Neuronal stem cell (in vitro differentiated cells): ENCODE data around the gene PNPLA1.

ENCODE experiments used
- DNase-seq: peaks from one replicate; pipeline ENCODE4 v3.0.0-alpha.2; 2013; ENCODE audit warnings: low spot score
- H2AFZ ChIP-seq: one replicate; pipeline ENCODE4 v1.6.1; 2013; ENCODE audit warnings: mild to moderate bottlenecking, low read length, inconsistent platforms
- H2AK5ac ChIP-seq: 2 replicates; pipeline ENCODE4 v1.6.1; 2013; ENCODE audit warnings: low read depth, mild to moderate bottlenecking, inconsistent platforms, low read length, moderate library complexity, mixed read lengths
- H2BK120ac ChIP-seq: 2 replicates; pipeline ENCODE4 v1.6.1; 2013; ENCODE audit warnings: low read depth, mild to moderate bottlenecking, inconsistent platforms, low read length, moderate library complexity, mixed read lengths
- H2BK12ac ChIP-seq: one replicate; pipeline ENCODE4 v1.6.1; 2013; ENCODE audit warnings: low read length, inconsistent platforms
- H2BK15ac ChIP-seq: 2 replicates; pipeline ENCODE4 v1.6.1; 2013; ENCODE audit warnings: mild to moderate bottlenecking, low read length, inconsistent platforms, mixed read lengths
- H2BK5ac ChIP-seq: one replicate; pipeline ENCODE4 v1.6.1; 2013; ENCODE audit warnings: inconsistent platforms, mild to moderate bottlenecking, low read length, moderate library complexity
- H3K14ac ChIP-seq: one replicate; pipeline ENCODE4 v1.6.1; 2013; ENCODE audit warnings: low read length, inconsistent platforms
- H3K18ac ChIP-seq: 2 replicates; pipeline ENCODE4 v1.6.1; 2013; ENCODE audit warnings: low read length, inconsistent platforms
- H3K23ac ChIP-seq: 2 replicates; pipeline ENCODE4 v1.6.1; 2013; ENCODE audit warnings: low read depth, mild to moderate bottlenecking, mixed read lengths, low read length, inconsistent platforms; ENCODE audit not compliant: poor library complexity
- H3K27ac ChIP-seq: replicated peaks from 3 replicates; pipeline ENCODE4 v1.5.1; 2013; ENCODE audit warnings: low read length, inconsistent platforms
- H3K27me3 ChIP-seq, 3 experiments: 2 replicates each; pipeline ENCODE4 v1.6.1; 2013; ENCODE audit warnings: low read length in 3 of 3, mild to moderate bottlenecking in 2 of 3, inconsistent platforms in 1 of 3, low read depth in 1 of 3, mixed read lengths in 1 of 3, moderate library complexity in 1 of 3; ENCODE audit not compliant: control insufficient read depth in 3 of 3, insufficient read depth in 3 of 3
- H3K36me3 ChIP-seq, 2 donors: replicated peaks in 1 of 2; 2 replicates each; pipeline ENCODE4 v1.6.1; 2013; ENCODE audit warnings: low read length in 2 of 2; ENCODE audit not compliant: control insufficient read depth in 2 of 2, insufficient read depth in 2 of 2
- H3K4ac ChIP-seq: 2 replicates; pipeline ENCODE4 v1.6.1; 2013; ENCODE audit warnings: inconsistent platforms, mild to moderate bottlenecking, low read length, moderate library complexity
- H3K4me1 ChIP-seq, 2 donors: 1 replicate in 1 of 2; 2 replicates in 1 of 2; pipeline ENCODE4 v1.6.1; 2013; ENCODE audit warnings: low read length in 2 of 2, low read depth in 1 of 2; ENCODE audit not compliant: control insufficient read depth in 2 of 2, insufficient read depth in 1 of 2
- H3K4me2 ChIP-seq: one replicate; pipeline ENCODE4 v1.6.1; 2013; ENCODE audit warnings: mild to moderate bottlenecking, low read length, inconsistent platforms; ENCODE audit not compliant: insufficient read depth, poor library complexity, severe bottlenecking
- H3K4me3 ChIP-seq, 2 donors: 2 replicates each; pipeline ENCODE4 v1.5.1; 2013; ENCODE audit warnings: low read length in 2 of 2, mild to moderate bottlenecking in 2 of 2, inconsistent platforms in 1 of 2, moderate library complexity in 1 of 2
- H3K79me1 ChIP-seq: one replicate; pipeline ENCODE4 v1.6.1; 2013; ENCODE audit warnings: low read depth, mild to moderate bottlenecking, inconsistent platforms, low read length, moderate library complexity
- H3K9ac ChIP-seq: one replicate; pipeline ENCODE4 v1.6.1; 2013; ENCODE audit warnings: mild to moderate bottlenecking, low read depth, low read length, inconsistent platforms; ENCODE audit not compliant: poor library complexity
- H3K9me3 ChIP-seq, 2 donors: replicated peaks in 1 of 2; 2 replicates each; pipeline versions ENCODE3 to v1.6.1; 2013; ENCODE audit warnings: low read length in 2 of 2, mild to moderate bottlenecking in 2 of 2, inconsistent platforms in 1 of 2, low read depth in 1 of 2, mixed read lengths in 1 of 2, moderate library complexity in 1 of 2; ENCODE audit not compliant: control insufficient read depth in 2 of 2, insufficient read depth in 1 of 2
- H4K8ac ChIP-seq: one replicate; pipeline ENCODE4 v1.6.1; 2013; ENCODE audit warnings: low read depth, mild to moderate bottlenecking, inconsistent platforms, low read length, moderate library complexity
- H4K91ac ChIP-seq: one replicate; pipeline ENCODE4 v1.6.1; 2013; ENCODE audit warnings: low read length, low read depth, mild to moderate bottlenecking, inconsistent platforms; ENCODE audit not compliant: poor library complexity
- WGBS, 2 donors: extraction: QIAGEN DNeasy Blood & Tissue Kit; methylation state at CpG; one replicate each; pipeline ENCODE4 v1.1.7; 2013; ENCODE audit warnings: missing lambda C conversion rate in 2 of 2, mixed read lengths in 1 of 2; ENCODE audit not compliant: insufficient read length in 2 of 2, insufficient replicate concordance in 1 of 2; ENCODE audit errors: extremely low coverage in 2 of 2; 5-methylcytosine and 5-hydroxymethylcytosine counted together

Gene PNPLA1

DNA sequence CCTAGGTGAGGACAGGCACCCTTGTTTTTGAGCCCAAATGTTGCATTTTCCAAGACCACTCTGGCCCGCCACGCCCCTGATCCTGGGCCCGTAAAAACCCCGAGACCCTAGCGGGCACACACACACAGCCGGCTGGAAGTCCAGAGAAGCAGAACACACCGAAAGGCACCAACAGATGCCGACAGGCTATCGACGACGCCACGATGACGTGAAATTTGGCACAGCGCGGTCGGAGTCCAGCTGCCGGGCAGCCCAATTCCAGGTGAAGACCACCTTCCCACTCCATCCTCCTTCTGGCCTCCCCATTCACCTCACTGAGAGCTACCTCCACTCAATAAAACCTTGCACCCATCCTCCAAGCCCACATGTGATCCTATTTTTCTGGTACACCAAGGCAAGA, 34.0 kb upstream of the PNPLA1 start:
- no peaks in the 10 kb centered on the region for H3K79me1 ChIP-seq
- no peaks in the 10 kb centered on the region for H3K4me1 ChIP-seq
- no peaks in the 10 kb centered on the region for H3K27me3 ChIP-seq
- peaks cover 14 to 28% of the 10 kb centered on the region in 2 donors for H3K36me3 ChIP-seq
- WGBS, 2 donors: no CpG with 5 or more reads among the region's 17 CpGs
- H2AK5ac ChIP-seq: no peak overlapping the region
- no peak for DNase-seq
- no peak overlapping the region for H2AFZ ChIP-seq
- no peak overlapping the region for H2BK120ac ChIP-seq
- no peak overlapping the region for H2BK12ac ChIP-seq
- no peak overlapping the region for H3K9ac ChIP-seq
- H3K27ac ChIP-seq: no peak overlapping the region
- no peak overlapping the region for H4K8ac ChIP-seq
- no peak overlapping the region for H3K4me2 ChIP-seq
- H3K14ac ChIP-seq: no peak overlapping the region
- H3K18ac ChIP-seq: no peak overlapping the region
- no peak overlapping the region for H3K4ac ChIP-seq
- no peak overlapping the region for H3K4me3 ChIP-seq
- H2BK15ac ChIP-seq: no peak overlapping the region
- H4K91ac ChIP-seq: no peak overlapping the region
- H3K23ac ChIP-seq: peak overlapping the region; percentile 10
- peaks cover 0 to 2% of the 10 kb centered on the region in 2 donors for H3K9me3 ChIP-seq
- no peak overlapping the region for H2BK5ac ChIP-seq

DNA sequence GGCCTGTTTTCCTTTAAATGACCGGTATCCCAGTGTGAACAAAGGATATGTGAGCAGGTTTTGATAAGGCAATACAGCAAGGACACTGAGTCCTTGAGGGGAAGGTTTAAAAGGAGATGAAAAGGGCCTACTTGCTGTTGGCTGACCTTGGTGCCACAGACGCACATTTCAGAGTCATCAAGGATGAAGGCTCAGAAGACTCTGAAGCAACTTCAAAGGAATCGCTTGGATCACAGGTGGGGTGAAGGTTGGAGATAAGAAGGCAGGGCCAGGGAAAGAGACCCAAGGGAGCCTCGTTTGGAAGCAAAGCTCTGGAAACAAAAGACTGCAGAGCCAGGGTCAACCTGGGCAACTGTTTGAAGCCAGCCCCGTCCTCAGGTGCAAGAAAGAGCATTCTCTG, 30.1 kb upstream of the PNPLA1 start:
- H3K4me3 ChIP-seq: no peak overlapping the region
- peaks cover 6 to 18% of the 10 kb centered on the region in 2 donors for H3K4me1 ChIP-seq
- no peak overlapping the region for H3K14ac ChIP-seq
- no peak overlapping the region for H3K4ac ChIP-seq
- no peak for DNase-seq
- no peaks in the 10 kb centered on the region for H3K27me3 ChIP-seq
- H2BK15ac ChIP-seq: no peak overlapping the region
- peaks cover 0 to 2% of the 10 kb centered on the region in 2 donors for H3K9me3 ChIP-seq
- no peak overlapping the region for H2AK5ac ChIP-seq
- H4K8ac ChIP-seq: no peak overlapping the region
- H2AFZ ChIP-seq: no peak overlapping the region
- H3K36me3 ChIP-seq: no peaks in the 10 kb centered on the region
- no peaks in the 10 kb centered on the region for H3K79me1 ChIP-seq
- no peak overlapping the region for H2BK12ac ChIP-seq
- H3K23ac ChIP-seq: no peak overlapping the region
- no peak overlapping the region for H3K27ac ChIP-seq
- no peak overlapping the region for H2BK5ac ChIP-seq
- no peak overlapping the region for H3K18ac ChIP-seq
- H4K91ac ChIP-seq: no peak overlapping the region
- no CpG with 5 or more reads among the region's 5 CpGs for WGBS, 2 donors
- H3K4me2 ChIP-seq: no peak overlapping the region
- no peak overlapping the region for H2BK120ac ChIP-seq
- H3K9ac ChIP-seq: no peak overlapping the region

GRCh38 chr6:36241728-36242127, 28.1 kb upstream of the PNPLA1 start:
- DNase-seq: no peak
- H3K14ac ChIP-seq: no peak overlapping the region
- peaks cover 0 to 2% of the 10 kb centered on the region in 2 donors for H3K9me3 ChIP-seq

DNA sequence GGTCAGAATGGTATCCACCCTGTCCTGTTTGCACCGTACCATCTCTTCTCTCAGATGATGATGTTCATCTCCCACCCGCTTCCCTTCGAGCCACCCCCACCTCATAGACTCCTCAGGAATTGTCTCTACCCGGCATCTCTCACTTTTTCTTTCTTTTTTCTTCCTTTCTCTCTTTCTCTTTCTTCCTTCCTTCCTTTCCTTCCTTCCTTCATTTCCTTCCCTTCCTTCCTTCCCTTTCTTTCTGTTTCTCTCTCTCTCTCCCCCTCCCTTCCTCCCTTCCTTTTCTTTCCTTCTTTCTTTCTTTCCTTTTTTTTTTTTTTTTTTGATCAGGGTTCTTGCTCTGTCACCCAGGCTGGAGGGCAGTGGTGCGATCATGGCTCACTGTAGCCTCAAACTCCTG, 27.7 kb upstream of the PNPLA1 start:
- H3K18ac ChIP-seq: no peak overlapping the region
- peaks cover 15 to 23% of the 10 kb centered on the region in 2 donors for H3K4me1 ChIP-seq
- peak overlapping the region; percentile 81 for H2AFZ ChIP-seq
- no peak overlapping the region for H3K9ac ChIP-seq
- H3K27me3 ChIP-seq: no peaks in the 10 kb centered on the region
- no peak overlapping the region for H2AK5ac ChIP-seq
- H3K36me3 ChIP-seq: no peaks in the 10 kb centered on the region
- no peak overlapping the region for H3K14ac ChIP-seq
- H3K79me1 ChIP-seq: no peaks in the 10 kb centered on the region
- H3K4ac ChIP-seq: no peak overlapping the region
- H3K4me3 ChIP-seq: no peak overlapping the region
- H3K9me3 ChIP-seq: peaks cover 0 to 2% of the 10 kb centered on the region in 2 donors
- no peak overlapping the region for H2BK5ac ChIP-seq
- H4K91ac ChIP-seq: no peak overlapping the region
- no peak overlapping the region for H2BK15ac ChIP-seq
- no peak overlapping the region for H2BK12ac ChIP-seq
- no peak overlapping the region for H2BK120ac ChIP-seq
- H3K4me2 ChIP-seq: no peak overlapping the region
- DNase-seq: no peak
- H4K8ac ChIP-seq: no peak overlapping the region
- no peak overlapping the region for H3K23ac ChIP-seq
- H3K27ac ChIP-seq: no peak overlapping the region
- WGBS, 2 donors: no CpG with 5 or more reads among the region's 5 CpGs

More at GRCh38 chr6:36241728-36242127, 28.1 kb upstream of the PNPLA1 start:
- no peaks in the 10 kb centered on the region for H3K36me3 ChIP-seq
- H3K23ac ChIP-seq: no peak overlapping the region
- H3K27me3 ChIP-seq: no peaks in the 10 kb centered on the region
- H3K4me2 ChIP-seq: no peak overlapping the region
- H2BK15ac ChIP-seq: no peak overlapping the region
- no peak overlapping the region for H4K91ac ChIP-seq
- no peak overlapping the region for H2AK5ac ChIP-seq
- H3K4ac ChIP-seq: no peak overlapping the region
- no peak overlapping the region for H3K18ac ChIP-seq
- no peak overlapping the region for H3K4me3 ChIP-seq
- H3K9ac ChIP-seq: no peak overlapping the region
- H2BK12ac ChIP-seq: no peak overlapping the region
- H3K79me1 ChIP-seq: no peaks in the 10 kb centered on the region
- H2BK120ac ChIP-seq: no peak overlapping the region
- no peak overlapping the region for H3K27ac ChIP-seq
- no peak overlapping the region for H2BK5ac ChIP-seq
- H4K8ac ChIP-seq: no peak overlapping the region
- H3K4me1 ChIP-seq: peaks cover 14 to 23% of the 10 kb centered on the region in 2 donors
- H2AFZ ChIP-seq: peak overlapping the region; percentile 81
- no CpG with 5 or more reads among the region's 10 CpGs for WGBS, 2 donors
